ENCODE measurements around the gene ADAM8.
"Not testable (repeated sequence)": the region's sequence is repeated elsewhere in the genome, so short reads cannot be mapped to it uniquely, and the experiment has no call there.

Gene ADAM8

DNA sequence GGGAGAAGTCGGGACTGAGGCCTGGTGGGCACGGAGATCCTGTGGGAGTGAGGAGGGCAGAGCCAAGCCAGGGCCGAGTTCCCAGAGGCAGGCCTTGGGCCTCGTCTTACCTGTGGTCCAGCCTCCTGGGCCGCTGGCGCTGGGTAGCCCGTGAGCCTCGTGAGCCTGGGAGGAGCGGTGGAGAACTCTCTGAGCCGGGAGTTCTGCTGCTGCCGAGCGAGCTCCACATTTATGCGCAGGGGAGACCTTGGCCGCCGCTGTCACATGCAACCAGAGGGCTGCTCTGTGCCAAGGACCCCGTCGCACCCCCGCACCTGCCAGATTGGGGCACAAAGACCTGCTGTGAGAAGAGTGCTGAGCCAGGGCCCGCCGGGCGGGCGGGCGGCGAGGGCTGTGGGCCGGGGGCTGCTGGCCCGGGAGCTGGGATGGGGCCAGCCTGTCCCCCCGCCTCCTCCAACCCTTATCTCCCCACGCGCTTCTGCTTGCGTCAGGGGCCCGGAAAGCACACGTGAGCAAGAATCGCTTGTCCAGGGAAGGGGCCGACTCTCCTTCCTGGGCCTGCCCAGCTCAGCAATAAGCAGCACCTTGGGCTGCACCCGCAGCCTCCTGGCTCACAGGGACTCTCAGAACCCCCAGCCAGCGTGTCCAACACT is 28.9 kb downstream of the ADAM8 start:
- no peak for DNase-seq

DNA sequence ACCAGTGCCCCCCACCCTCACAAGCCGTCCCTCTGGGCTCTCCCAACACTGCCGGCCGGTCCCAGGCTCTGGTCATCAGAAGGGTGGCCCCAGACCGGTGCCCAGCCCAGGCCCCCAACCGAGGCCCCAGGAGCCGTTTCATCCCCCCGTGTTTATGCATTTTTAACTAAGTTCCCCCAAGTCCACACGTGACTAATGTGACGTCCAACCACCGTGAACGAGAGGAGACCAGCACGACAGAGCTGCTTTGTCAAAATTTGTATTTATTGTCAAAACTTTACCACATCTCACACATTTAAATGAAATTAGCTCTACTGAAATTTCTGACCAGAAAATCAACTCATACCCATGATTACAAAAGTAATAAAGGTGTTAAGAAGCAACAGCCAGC is 30.4 kb downstream of the ADAM8 start:
- no peak for DNase-seq

GRCh38 chr10:133245439-133246235 is 31.0 kb downstream of the ADAM8 start:
- DNase-seq = no peak

DNA sequence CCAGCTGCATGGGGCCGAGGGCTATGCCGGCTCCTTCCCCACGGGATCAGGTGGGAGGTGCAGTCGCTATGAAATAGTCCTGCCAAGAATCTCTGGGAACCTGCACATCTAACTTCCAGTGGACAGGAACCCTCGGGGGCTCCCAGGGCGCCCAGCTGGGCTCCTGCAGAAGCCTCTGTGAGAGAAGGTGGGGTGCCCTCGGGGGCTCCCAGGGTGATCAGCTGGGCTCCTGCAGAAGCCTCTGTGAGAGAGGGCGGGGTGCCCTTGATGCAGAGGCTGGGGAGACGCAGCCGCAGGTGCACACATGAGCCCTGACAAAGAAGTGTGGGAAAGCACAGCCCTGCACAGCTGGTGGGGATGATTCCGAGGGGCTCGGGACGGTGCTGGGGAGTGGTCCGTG is 33.1 kb downstream of the ADAM8 start:
- no peak for DNase-seq

- DNase-seq = no peak
These were observed 33.9 kb downstream of the ADAM8 start for GRCh38 chr10:133242611-133243356.

- DNase-seq = no peak
These were observed 35.0 kb downstream of the ADAM8 start for GRCh38 chr10:133241501-133242205.

DNA sequence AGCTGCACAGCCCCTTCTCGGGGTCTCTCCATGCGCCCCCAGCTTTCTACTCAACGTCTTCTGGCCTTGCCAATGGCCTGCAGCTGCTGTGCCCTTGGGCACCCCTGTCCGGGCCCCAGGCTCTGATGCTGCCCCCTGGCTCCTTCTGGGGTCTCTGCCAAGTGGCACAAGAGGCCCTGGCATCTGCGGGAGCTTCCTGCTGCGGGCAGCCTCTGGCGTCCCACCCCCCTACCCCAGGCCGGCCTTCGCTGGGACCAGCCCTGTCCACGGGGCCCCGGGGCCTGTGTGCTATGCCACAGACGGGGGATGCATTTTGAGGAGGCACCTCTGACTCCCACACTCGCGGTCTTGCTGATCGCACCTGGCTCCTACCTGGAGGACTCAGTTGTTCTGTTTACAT is 36.7 kb downstream of the ADAM8 start:
- DNase-seq = no peak

DNA sequence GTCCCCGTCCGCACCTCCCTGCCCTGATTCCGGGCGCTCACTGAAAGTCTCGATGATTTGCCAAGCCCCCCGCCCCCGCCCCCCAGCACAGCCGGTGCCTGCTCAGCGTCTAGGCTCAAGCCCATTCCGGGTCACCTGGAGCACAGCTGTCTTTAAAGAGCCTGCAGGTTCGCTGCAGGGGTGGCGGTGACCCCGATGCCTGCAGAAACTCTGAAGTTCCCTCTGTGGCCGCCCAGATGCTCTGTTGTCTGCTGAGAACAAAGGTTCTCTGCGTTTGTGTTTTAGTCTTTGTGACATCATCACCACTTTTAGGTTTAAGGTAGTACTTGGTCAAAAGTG is 38.2 kb downstream of the ADAM8 start:
- no peak for DNase-seq

- DNase-seq = no peak
These were observed 38.8 kb downstream of the ADAM8 start, which contains the start of gene VENTX for GRCh38 chr10:133237588-133238465. TSS of gene VENTX (plus strand) at chr10:133237855. CDS start at chr10:133237915, 60 bp downstream.

DNA sequence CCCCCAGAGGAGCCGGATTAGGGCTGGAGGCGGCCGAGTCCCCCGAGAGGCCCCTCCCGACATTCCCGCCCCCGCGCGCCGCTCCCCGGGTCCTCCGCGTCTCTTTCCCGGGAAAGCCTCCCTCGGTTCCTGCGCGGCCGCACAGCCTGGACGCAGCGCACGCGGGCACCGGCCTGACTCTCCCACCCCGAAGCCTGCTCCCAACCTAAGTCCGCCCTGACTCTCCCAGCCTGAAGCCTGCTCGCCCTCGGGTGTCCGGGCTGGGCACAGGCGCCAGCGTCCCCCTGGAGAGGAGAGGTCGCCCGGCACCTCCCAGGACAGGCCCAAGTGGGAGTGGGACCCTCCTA is 39.5 kb downstream of the ADAM8 start:
- DNase-seq = no peak

- no peak for DNase-seq
These were observed 40.0 kb downstream of the ADAM8 start for GRCh38 chr10:133236401-133237240.

- no peak for DNase-seq
These were observed 40.7 kb downstream of the ADAM8 start for GRCh38 chr10:133235932-133236331.

DNA sequence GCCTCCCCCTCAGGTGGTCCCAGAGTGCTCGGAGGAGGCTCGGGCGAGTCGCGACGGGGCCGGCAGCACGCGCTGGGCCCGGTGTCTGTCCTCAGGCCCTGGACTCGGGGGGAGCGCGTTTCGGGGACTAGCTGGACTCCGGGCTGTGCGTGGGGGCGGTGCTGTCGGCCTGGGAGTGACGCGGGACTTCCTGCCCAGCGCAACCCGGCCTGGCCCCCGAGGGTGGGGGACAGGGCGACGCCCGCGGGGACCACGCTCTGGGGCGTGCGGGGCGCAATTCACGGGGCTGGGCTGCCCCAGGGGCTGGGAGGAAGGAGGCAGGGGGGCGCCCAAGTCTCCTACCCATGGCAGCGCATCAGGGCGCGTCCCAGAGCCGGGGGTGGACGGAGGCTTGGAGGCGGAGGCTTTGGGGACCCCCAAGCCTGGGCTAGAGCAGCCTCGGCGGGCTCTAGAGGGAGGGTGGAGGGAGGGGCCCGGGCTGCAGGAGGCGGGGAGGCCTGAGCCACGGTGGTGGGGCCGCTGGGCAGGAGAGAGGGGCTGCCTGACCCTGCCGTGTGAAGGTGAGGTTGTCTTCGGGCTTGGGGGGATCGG is 41.3 kb downstream of the ADAM8 start:
- DNase-seq = no peak

GRCh38 chr10:133234796-133235195 is 41.9 kb downstream of the ADAM8 start:
- DNase-seq = not testable (repeated sequence)

DNA sequence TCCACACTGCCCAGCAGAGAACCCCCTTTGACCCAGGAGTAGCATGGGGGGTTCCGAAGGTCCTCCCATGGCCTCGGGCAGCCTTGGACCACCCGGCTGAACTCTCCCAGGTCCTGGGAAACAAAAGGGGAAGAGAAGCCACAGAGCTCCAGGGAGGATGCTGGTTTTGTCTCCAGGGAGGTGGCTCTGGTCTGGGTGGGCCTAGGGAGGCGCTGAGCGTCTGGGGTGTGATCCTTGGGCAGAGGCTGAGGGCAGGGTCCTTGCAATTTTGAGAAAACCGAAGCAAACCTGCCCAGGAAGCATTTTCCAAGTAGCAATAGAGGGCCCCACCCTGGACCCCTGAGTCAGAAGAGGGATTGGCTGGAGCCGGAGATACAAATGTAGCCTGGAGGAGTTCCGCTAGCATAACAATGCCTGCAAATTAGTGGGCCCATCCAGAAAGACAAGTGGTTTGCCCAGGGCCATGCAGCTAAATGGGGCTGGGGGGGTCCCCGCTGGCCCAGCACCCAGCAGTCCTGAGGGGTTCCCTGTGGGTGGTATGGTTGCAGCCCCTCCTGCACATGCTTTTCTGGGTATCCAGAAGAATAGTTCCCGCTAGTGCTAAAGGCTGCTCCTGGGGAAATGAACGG is 44.6 kb downstream of the ADAM8 start:
- DNase-seq = no peak

GRCh38 chr10:133231244-133231945 is 45.3 kb downstream of the ADAM8 start:
- no peak for DNase-seq

DNA sequence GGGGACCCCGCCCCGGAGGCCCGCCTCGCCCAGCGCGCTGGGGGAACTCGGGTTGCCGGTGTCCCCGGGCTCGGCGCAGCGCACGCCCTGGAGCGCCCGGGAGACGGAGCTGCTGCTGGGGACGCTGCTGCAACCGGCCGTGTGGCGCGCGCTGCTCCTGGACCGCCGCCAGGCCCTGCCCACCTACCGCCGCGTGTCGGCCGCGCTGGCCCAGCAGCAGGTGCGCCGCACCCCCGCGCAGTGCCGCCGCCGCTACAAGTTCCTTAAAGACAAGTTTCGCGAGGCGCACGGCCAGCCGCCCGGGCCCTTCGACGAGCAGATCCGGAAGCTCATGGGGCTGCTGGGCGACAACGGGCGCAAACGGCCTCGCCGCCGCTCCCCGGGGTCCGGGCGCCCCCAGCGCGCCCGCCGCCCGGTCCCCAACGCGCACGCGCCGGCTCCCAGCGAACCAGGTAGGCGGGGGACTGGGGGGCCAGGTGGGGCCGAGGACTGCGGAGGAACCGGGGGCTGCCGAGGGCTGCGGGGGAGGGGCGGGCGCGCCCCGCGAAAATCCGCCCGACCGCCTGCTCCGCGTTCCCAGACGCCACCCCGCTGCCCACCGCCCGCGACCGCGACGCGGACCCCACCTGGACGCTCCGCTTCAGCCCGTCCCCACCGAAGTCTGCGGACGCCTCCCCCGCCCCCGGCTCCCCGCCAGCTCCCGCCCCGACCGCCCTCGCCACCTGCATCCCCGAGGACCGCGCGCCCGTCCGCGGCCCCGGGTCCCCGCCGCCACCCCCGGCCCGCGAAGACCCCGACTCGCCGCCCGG is 46.1 kb downstream of the ADAM8 start:
- no peak for DNase-seq

DNA sequence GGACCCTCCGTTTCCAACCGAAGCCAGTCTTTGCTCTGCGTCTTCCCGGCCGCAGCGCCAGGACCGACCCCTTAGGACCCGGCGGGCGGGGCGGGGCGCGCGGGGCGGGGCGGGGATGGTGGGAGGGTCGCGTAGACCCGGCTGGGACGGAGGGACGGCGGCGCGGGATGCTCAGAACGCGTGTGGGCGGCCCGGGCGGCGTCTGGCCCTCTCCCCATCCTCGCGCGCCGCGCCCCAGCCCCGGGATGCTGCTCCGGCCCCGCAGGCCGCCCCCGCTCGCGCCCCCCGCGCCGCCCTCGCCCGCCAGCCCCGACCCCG is 46.7 kb downstream of the ADAM8 start, which contains the start of gene UTF1:
UTF1 (plus strand) TSS at position 174 of the 318 bp plus-strand sequence; CDS start at position 246, 72 bp downstream.
- DNase-seq = no peak

Data from activated T-cell treated with anti-CD3 and anti-CD28 coated beads for 4 hours (primary cell).